GM12878 (cell line): ENCODE measurements around the gene NOC2L. TPM values are rescaled to one million over a fixed set of nuclear protein-coding genes. Genes with fewer than 3 reads are reported as not detected.

Experiments used
- CBX3 ChIP-seq: fragments of 200-600 bp; sonication (generic); IDR thresholded peaks from 2 replicates; pipeline ENCODE4 v1.6.1; 2016; ENCODE audit warnings: low read depth, borderline replicate concordance
- CEBPB ChIP-seq, 2 experiments: fragments of 150-350 bp in 1 of 2; IDR thresholded peaks; 2 replicates each; pipeline ENCODE4 v1.6.1; 2012 to 2014; ENCODE audit warnings: low read depth in 2 of 2, low read length in 2 of 2, borderline replicate concordance in 1 of 2, inconsistent platforms in 1 of 2
- CHD2 ChIP-seq: IDR thresholded peaks from 2 replicates; pipeline ENCODE4 v1.6.1; 2011; ENCODE audit warnings: low read depth, low read length, improper control_type of control experiment, borderline replicate concordance
- ETV6 ChIP-seq, 2 experiments: fragments of 450-650 bp in 1 of 2; IDR thresholded peaks in 1 of 2; conservative IDR thresholded peaks in 1 of 2; 2 replicates each; pipeline ENCODE4 v1.6.1; 2014; ENCODE audit warnings: antibody characterized with exemption in 1 of 2, borderline replicate concordance in 1 of 2, low read depth in 1 of 2, mild to moderate bottlenecking in 1 of 2, moderate library complexity in 1 of 2
- IKZF1 ChIP-seq: fragments of 450-650 bp; conservative IDR thresholded peaks from 2 replicates; pipeline ENCODE4 v1.6.1; 2017; ENCODE audit warnings: antibody characterized with exemption, mild to moderate bottlenecking
- IKZF2 ChIP-seq, 2 experiments: fragments of 450-650 bp; IDR thresholded peaks; 2 replicates each; pipeline ENCODE4 v1.6.1; 2017; ENCODE audit warnings: mild to moderate bottlenecking in 2 of 2, moderate library complexity in 2 of 2
- MTA2 ChIP-seq: fragments of 450-650 bp; IDR thresholded peaks from 2 replicates; pipeline ENCODE4 v1.6.1; 2016; ENCODE audit warnings: low read depth, mild to moderate bottlenecking, moderate library complexity
- MXI1 ChIP-seq: fragments of 150-350 bp; IDR thresholded peaks from 2 replicates; pipeline ENCODE4 v1.6.1; 2011; ENCODE audit warnings: low read depth, mild to moderate bottlenecking, inconsistent platforms, low read length, improper control_type of control experiment
- MYB ChIP-seq: fragments of 150-350 bp; IDR thresholded peaks from 2 replicates; pipeline ENCODE4 v1.6.1; 2014; ENCODE audit warnings: mild to moderate bottlenecking, low read depth, low read length, borderline replicate concordance
- NFIC ChIP-seq: IDR thresholded peaks from 2 replicates; pipeline ENCODE4 v1.6.1; 2012; ENCODE audit warnings: low read depth, mild to moderate bottlenecking, inconsistent platforms, low read length, moderate library complexity
- NR2C1 ChIP-seq: fragments of 450-650 bp; IDR thresholded peaks from 2 replicates; pipeline ENCODE4 v1.6.1; 2017; ENCODE audit warnings: antibody characterized with exemption, mild to moderate bottlenecking, moderate library complexity
- NRF1 ChIP-seq: conservative IDR thresholded peaks from 2 replicates; pipeline ENCODE4 v1.6.1; 2011; ENCODE audit warnings: mild to moderate bottlenecking, low read depth, low read length, improper control_type of control experiment
- RELA ChIP-seq: fragments of 450-650 bp; IDR thresholded peaks from 2 replicates; pipeline ENCODE4 v1.8.0; 2014; ENCODE audit warnings: borderline replicate concordance; ENCODE audit not compliant: partially characterized antibody
- SMAD5 ChIP-seq: IDR thresholded peaks from 2 replicates; pipeline ENCODE4 v1.6.1; 2016; ENCODE audit warnings: antibody characterized with exemption, low read depth
- SMARCA5 ChIP-seq: fragments of 450-650 bp; IDR thresholded peaks from 2 replicates; pipeline ENCODE4 v1.6.1; 2017; ENCODE audit warnings: mild to moderate bottlenecking
- SMC3 ChIP-seq: IDR thresholded peaks from 2 replicates; pipeline ENCODE4 v1.6.1; 2011; ENCODE audit warnings: low read length, improper control_type of control experiment, borderline replicate concordance
- SREBF1 ChIP-seq: IDR thresholded peaks from 2 replicates; pipeline ENCODE4 v1.6.1; 2012; ENCODE audit warnings: mild to moderate bottlenecking, low read length
- TCF7 ChIP-seq: IDR thresholded peaks from 2 replicates; pipeline ENCODE4 v1.6.1; 2014; ENCODE audit warnings: antibody characterized with exemption, borderline replicate concordance
- ZZZ3 ChIP-seq: IDR thresholded peaks from 2 replicates; pipeline ENCODE4 v1.6.1; 2011; ENCODE audit warnings: low read depth; ENCODE audit not compliant: control insufficient read depth, insufficient read length
- polyA plus RNA-seq, 11 experiments: library from polyadenylated mRNA; depleted of rRNA in 4 of 11; unstranded in 6 of 11; stranded (reverse) in 5 of 11; fragments of >200 nt; fragmentation: Nextera tagmentation in 4 of 11; fragmentation: Illumina TruSeq in 1 of 11; extraction: Ambion mirVana in 4 of 11; extraction: Trizol in 1 of 11; gene quantifications; 1 replicate in 1 of 11; 2 replicates in 10 of 11; pipeline versions ENCODE4 v1.2.1 to v1.2.3, GENCODE V29; 2011 to 2016; ENCODE audit warnings: inconsistent platforms in 2 of 11, missing spikeins in 2 of 11, low read depth in 1 of 11
- total RNA-seq, 4 experiments: library from RNA; depleted of rRNA in 3 of 4; stranded (reverse); fragments of >200 nt in 3 of 4; fragmentation: Illumina TruSeq in 1 of 4; extraction: Trizol in 1 of 4; gene quantifications; 2 replicates each; pipeline versions ENCODE4 v1.2.1 to v1.2.3, GENCODE V29; 2013 to 2021
- TF ChIP-seq, protein P1 (sequence below): fragments of 450-650 bp; IDR thresholded peaks from 2 replicates; pipeline ENCODE4 v1.6.1; 2017; ENCODE audit warnings: antibody characterized with exemption, mild to moderate bottlenecking, moderate library complexity
- TF ChIP-seq, protein P2 (sequence below): IDR thresholded peaks from 2 replicates; pipeline ENCODE4 v1.6.1; 2012; ENCODE audit warnings: mild to moderate bottlenecking, low read depth, low read length
- TF ChIP-seq, protein P3 (sequence below), 3 experiments: IDR thresholded peaks in 2 of 3; conservative IDR thresholded peaks in 1 of 3; 2 replicates each; pipeline ENCODE4 v1.5.1; 2011; ENCODE audit warnings: low read depth in 3 of 3, low read length in 3 of 3, mild to moderate bottlenecking in 3 of 3, control low read depth in 2 of 3, moderate library complexity in 2 of 3, inconsistent platforms in 1 of 3, mixed read lengths in 1 of 3; ENCODE audit not compliant: control insufficient read depth in 2 of 3, insufficient read depth in 1 of 3; ENCODE audit errors: extremely low read depth in 1 of 3

Gene NOC2L
- total and polyA plus RNA-seq, 10 of the 15 experiments (the other 5 are each of a cell fraction or from before 2014, with no cell fraction given) = 1.3 to 171 (median 64.3) TPM

DNA sequence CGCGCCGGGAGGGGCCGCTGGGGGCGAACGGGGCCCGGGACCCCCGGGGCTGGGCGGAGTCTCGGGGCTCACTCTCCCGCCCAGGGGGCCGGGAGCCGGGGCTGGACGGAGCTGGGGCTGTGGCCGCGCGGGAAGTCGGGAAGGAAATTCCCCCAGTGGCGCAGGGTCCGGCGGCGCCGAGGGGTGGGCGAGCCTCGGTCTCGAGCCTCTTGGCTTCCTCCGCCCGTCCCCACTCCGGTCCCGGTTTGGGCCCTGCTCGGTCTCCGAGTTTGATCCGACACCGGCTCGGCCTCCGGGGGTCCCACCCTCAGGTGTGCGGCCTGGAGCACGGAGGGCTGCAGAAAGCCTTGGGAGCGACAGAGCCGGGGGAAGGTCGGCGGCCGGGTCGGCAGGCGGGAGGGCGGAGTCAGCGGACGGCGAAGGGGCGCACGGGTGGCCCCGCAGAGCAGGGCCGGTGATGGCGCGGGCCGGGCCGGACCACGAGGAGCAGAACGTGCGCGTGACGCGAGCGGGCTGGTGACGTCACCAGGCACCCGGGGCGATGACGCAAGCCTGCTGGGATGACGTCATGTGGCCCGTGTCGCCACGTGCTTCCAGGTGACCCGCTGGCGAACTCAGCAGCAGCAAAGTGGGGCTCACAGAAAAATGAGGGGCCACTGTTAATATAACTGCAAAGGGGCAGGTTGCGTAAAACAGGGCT lies 41.5 kb upstream of the NOC2L start (continued):
- TF ChIP-seq, protein P1, sequence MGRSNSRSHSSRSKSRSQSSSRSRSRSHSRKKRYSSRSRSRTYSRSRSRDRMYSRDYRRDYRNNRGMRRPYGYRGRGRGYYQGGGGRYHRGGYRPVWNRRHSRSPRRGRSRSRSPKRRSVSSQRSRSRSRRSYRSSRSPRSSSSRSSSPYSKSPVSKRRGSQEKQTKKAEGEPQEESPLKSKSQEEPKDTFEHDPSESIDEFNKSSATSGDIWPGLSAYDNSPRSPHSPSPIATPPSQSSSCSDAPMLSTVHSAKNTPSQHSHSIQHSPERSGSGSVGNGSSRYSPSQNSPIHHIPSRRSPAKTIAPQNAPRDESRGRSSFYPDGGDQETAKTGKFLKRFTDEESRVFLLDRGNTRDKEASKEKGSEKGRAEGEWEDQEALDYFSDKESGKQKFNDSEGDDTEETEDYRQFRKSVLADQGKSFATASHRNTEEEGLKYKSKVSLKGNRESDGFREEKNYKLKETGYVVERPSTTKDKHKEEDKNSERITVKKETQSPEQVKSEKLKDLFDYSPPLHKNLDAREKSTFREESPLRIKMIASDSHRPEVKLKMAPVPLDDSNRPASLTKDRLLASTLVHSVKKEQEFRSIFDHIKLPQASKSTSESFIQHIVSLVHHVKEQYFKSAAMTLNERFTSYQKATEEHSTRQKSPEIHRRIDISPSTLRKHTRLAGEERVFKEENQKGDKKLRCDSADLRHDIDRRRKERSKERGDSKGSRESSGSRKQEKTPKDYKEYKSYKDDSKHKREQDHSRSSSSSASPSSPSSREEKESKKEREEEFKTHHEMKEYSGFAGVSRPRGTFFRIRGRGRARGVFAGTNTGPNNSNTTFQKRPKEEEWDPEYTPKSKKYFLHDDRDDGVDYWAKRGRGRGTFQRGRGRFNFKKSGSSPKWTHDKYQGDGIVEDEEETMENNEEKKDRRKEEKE = no peak; the same call in 1 of the 2 replicates
- TF ChIP-seq NR2C1 (0 out of 2 replicates have a peak, but pooled peaks have one; percentile 13), MXI1 (peak; percentile 48; the same call in 1 of the 2 replicates), NRF1 (no peak), NFIC (no peak), SMAD5 (no peak), IKZF2 (IDR thresholded peaks at IDR 0.05) (peak; percentile 28 to 43; a peak in 2 of 4 replicates), IKZF1 (peak; percentile 83), CEBPB (IDR thresholded peaks at IDR 0.05; ENCODE audit: borderline replicate concordance in 1 of 2, low read depth in 2 of 2, low read length in 2 of 2) (no peak), RELA (peak; percentile 26), CHD2 (0 out of 2 replicates have a peak, but pooled peaks have one; percentile 38), SREBF1 (no peak), MYB (no peak), SMARCA5 (peak; percentile 82), ETV6 (conservative IDR thresholded peaks at IDR 0.05 in 1 of 2, IDR thresholded peaks at IDR 0.05 in 1 of 2; ENCODE audit: borderline replicate concordance in 1 of 2, low read depth in 1 of 2) (no peak), ZZZ3 (no peak), SMC3 (no peak), MTA2 (peak; percentile 45; the same call in 1 of the 2 replicates), TCF7 (no peak), CBX3 (no peak)
- TF ChIP-seq, protein P2, sequence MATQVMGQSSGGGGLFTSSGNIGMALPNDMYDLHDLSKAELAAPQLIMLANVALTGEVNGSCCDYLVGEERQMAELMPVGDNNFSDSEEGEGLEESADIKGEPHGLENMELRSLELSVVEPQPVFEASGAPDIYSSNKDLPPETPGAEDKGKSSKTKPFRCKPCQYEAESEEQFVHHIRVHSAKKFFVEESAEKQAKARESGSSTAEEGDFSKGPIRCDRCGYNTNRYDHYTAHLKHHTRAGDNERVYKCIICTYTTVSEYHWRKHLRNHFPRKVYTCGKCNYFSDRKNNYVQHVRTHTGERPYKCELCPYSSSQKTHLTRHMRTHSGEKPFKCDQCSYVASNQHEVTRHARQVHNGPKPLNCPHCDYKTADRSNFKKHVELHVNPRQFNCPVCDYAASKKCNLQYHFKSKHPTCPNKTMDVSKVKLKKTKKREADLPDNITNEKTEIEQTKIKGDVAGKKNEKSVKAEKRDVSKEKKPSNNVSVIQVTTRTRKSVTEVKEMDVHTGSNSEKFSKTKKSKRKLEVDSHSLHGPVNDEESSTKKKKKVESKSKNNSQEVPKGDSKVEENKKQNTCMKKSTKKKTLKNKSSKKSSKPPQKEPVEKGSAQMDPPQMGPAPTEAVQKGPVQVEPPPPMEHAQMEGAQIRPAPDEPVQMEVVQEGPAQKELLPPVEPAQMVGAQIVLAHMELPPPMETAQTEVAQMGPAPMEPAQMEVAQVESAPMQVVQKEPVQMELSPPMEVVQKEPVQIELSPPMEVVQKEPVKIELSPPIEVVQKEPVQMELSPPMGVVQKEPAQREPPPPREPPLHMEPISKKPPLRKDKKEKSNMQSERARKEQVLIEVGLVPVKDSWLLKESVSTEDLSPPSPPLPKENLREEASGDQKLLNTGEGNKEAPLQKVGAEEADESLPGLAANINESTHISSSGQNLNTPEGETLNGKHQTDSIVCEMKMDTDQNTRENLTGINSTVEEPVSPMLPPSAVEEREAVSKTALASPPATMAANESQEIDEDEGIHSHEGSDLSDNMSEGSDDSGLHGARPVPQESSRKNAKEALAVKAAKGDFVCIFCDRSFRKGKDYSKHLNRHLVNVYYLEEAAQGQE = no peak
- TF ChIP-seq, protein P3, sequence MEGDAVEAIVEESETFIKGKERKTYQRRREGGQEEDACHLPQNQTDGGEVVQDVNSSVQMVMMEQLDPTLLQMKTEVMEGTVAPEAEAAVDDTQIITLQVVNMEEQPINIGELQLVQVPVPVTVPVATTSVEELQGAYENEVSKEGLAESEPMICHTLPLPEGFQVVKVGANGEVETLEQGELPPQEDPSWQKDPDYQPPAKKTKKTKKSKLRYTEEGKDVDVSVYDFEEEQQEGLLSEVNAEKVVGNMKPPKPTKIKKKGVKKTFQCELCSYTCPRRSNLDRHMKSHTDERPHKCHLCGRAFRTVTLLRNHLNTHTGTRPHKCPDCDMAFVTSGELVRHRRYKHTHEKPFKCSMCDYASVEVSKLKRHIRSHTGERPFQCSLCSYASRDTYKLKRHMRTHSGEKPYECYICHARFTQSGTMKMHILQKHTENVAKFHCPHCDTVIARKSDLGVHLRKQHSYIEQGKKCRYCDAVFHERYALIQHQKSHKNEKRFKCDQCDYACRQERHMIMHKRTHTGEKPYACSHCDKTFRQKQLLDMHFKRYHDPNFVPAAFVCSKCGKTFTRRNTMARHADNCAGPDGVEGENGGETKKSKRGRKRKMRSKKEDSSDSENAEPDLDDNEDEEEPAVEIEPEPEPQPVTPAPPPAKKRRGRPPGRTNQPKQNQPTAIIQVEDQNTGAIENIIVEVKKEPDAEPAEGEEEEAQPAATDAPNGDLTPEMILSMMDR (IDR thresholded peaks at IDR 0.05 in 2 of 3, conservative IDR thresholded peaks at IDR 0.05 in 1 of 3; ENCODE audit: control insufficient read depth in 2 of 3, extremely low read depth in 1 of 3, insufficient read depth in 1 of 3, low read depth in 3 of 3, low read length in 3 of 3) = no peak
